Measurements from ENCODE around the gene MON1B.
A peak's percentile ranks its signal among the peaks of the same experiment; 100 is the strongest.
"Not testable (repeated sequence)": the region's sequence is repeated elsewhere in the genome, so short reads cannot be mapped to it uniquely, and the experiment has no call there.

The MON1B gene

DNA sequence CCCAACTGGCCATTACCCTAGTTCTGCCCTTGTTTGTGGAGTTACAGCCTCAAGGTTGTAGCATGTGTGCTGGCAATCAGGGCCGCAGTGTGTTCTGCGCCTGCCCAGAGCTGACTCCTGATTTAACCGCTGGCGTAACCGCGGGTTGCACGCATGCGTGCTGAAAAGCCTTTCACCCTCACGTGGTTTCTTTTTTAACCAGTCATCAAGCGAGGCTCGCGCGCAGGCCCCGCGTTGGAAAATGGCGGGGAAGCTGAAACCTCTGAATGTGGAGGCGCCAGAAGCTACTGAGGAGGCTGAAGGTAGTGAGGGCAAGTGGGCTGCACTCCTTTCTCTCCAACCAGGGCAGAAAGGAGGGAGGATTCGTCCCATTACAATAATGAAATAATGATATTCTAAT lies 8.2 kb downstream of the MON1B start, which contains the start of gene SYCE1L:
Gene SYCE1L, plus strand, starts transcription at position 198 of the 400 bp plus-strand sequence. Its CDS starts 44 bp downstream, at position 242.
- no peak for DNase-seq

DNA sequence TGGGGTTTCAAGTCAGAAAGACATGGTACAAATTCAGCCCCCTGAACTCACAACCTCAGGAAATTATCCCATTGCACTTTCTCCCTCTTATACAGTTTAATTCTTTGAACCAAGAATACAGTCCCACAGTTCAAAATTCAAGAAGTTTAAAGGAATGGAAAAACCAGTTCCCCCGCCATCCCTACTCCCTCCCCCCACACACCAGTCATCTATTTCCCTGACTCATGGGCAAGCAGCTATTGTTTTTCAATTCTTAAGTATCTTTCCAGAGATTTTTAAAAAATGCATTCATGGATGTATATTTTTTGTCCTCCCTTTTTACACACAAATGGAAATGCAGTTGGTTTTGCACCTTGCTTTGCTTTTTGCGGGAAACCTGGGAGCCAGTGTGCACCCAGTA lies 15.5 kb downstream of the MON1B start:
- DNase-seq: no peak

DNA sequence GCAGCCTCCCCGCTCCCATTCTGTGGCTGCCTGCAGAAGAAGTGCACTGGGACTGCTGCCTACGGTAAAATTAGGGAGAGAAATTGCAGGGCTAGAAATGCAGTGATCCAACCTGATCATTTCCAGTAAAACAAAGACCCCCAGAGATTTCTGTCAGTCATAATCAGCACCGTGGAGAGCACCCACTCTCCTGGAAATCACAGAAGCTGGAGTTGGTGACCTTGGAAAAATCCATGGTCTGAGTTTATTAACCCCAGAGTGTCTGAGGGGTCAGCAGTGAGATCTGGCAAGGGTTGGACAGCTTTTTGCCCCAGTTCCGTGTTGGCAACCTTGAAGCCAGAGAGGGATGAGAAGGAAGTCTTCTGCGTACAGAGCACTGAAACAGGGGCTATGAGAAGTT lies 16.0 kb downstream of the MON1B start:
- DNase-seq: no peak

DNA sequence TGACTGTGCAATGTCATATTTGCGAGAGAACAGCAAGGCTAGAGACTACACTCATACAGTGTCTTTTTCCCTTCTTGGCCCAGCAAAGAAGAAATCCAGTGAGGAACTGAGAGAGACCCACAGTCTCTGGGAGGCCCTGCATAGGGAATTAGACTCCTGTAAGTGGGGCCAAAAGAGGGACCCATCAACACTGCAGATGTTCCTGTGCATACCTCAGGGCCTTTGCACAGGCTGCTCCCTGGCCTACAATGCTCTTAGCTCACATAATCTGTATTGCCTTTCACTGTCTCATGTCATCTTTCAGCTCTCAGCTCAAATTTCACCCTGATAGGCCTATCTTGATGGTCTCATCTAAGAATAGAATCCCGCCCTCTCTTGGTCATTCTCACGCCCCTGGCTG lies 17.4 kb downstream of the MON1B start:
- no peak for DNase-seq

DNA sequence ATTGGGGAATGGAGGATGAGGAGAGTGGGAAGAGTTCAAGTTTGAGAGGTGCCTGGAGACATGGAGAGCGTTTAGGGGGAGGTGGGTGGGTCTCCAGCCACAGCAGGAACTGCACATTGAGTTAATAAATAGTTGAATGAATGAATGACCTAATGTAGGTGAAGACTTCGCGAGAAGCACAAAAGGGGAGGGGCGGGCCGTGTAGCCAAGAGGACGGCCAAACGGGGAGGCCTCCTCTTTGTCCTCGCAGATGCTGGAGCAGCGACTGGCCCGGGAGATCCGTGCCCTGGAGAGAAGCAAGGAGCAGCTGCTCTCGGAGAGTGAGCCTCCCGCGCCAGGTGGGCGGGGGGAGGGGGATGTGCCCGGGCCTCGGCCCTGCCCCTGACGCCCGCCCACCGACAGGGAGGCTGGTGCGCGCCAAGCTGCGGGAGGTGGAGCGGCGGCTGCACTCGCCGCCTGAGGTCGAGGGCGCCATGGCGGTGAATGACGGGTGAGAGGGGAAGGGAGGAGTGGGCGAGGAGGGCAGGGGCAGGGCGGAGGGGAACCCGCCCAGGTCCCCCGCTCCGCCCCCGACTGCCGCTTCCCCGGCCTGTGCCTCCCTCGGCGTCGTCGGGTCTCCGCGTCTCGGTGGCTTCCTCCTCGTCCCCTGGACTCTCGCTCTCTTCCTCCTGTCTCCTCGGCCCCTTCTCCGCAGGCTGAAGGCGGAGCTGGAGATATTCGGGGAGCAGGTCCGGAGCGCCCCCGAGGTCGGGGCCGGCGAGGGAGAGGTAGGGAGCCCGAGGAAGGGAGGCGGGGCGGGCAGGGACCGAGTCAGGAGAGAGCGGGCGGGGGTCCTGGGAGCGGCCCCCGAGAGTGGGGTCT lies 21.1 kb downstream of the MON1B start:
- peak; percentile 54 to 82 for DNase-seq

DNA sequence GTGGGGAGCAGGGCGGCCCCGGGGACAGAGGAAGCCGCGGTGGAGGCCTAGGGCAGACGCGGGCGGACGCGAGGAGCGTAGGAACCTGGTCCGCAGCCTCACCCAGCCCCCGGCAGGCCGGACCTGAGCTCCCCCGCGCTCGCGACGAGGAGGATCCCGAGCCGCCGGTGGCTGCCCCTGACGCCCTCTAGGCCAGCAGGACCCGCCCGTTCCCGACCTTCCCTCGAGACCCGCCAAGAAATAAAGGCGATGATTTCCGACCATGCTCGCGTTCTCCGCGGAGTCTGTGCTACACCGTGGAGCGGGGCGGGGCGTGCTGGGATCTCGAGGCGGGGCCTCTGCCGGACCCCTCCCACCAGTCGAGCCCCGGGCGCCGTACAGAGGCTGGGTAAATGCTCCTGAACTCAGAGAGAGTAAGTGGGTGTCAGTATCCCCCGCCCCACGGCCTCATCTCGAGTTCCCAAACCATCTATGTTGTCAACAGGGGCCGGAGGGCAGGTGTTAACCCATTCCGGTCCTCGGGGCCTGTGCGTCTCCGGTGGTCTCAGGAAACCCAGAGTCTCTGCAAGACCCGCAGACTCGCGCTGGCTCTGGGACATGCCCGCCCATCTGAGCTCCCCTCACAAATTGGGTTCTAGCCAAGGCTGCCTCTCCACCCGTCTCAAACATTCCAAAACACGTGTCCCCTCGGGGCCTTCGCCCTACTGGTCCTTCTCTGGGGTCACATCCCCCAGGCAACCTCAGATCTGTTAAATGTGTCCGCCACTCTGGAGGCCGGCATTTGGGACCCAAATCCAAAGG lies 22.0 kb downstream of the MON1B start:
- DNase-seq: peak; percentile 37 to 79

DNA sequence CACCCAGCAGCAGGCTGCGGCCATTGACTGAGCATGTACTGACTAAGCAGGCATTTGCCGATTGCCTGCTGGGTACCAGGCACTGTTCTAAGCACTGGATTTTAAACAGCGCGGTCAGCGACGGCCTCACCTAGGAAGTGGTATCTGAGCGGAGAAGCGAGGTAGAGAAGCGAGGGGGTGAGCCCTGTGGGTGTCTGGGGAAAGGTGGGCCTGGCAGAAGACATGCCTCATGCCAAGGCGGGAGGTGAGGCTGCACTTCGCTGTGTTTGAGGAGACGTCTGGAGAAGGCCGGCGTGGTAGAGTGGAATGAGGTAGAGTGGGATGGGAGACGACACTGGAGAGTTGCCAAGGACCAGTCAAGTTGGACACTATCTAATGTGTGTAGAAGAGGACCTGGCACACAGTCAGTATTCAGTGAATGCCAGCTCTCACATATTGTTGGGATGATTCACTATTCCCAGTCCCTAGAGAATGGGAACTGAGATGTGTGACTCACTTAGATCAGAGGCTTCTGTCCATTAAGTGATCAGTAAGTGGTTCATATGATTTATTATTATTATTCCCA lies 22.6 kb downstream of the MON1B start:
- peak; percentile 75 to 90 for DNase-seq

DNA sequence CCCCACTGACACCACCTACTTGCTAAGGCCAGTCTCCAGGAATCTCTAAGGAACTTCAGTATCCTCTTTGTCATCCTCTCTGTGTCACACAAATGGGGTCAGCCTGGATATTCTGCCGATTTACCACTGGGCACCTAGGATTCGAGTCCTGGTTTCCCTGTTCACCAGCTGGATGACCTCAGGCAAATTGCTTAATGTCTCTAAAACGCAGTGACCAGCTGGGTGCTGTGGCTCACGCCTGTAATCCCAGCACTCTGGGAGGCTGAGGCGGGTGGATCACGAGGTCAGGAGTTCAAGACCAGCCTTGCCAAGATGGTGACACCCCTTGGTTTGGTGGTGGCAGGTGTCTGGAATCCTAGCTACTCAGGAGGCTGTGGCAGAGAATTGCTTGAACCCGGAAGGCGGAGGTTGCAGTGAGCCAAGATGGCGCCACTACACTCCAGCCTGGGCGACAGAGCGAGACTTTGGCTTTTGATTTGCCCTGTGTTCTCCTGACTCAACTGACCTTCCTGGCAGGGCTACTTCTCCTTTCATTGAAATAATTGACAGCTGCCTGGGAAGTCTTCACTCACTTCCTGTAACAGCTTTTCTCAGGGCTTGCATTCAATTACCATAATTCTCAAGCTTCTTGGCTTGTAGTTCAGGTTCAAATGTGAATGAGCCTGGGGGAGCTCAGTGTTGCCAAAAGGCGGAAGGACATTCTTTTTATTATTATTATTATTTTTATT lies 23.6 kb downstream of the MON1B start:
- DNase-seq: no peak

DNA sequence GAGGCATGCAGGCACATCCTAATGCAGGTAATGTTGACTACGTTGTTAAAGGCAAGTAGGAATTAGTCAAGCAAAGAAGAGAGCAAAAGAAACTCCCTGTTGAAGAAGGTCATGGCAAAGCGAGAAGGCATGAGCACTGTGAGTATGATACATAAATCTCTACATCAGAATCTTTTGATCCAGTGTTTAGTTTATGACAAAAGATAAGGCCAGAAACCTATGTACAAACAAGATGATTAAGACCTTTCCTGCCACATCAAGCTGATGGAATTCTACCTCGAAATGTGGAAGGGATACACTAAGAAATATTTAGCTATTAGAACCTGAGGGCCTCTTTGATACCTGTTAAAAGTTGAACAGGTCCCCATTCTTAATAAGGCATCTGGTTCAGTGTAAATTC lies 28.4 kb downstream of the MON1B start:
- DNase-seq: no peak

DNA sequence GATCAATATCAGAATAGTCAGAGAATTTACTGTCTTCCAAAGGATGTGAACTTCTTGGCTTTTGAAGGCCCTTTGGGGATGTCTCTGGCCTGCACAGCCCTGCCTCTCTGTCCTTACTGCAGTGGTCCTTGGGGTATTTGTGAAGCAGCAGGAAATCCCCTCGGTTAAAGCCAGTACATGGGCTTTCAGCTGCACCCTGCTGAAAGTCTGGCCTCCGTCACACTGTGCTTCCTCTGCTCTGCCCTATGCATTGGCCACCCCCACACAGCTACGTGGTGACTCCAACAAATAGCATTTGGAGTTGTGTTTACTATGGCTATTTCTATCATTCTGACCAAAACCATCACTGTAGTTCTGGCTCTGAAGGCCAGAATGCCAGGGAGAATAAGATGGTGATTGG lies 29.4 kb downstream of the MON1B start:
- no peak for DNase-seq

DNA sequence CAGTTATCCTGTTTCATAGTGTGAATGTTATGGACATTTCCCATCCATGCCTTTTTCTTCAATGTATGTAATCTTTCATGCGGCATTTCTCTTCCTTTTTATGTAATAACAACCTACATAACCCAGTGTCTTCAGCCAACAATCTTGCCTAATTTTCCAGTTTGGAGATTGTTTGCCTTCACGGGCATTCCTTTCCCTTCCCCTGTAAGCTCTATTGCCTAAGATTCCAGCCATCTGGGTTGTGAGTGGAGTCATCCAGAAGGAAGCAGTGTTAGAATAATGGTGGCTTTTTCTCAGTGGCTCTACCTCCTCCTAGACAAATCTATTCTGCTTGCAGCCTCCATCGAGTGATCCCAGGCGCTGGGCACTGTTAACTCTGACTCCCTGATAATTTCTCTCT lies 30.5 kb downstream of the MON1B start:
- no peak for DNase-seq

DNA sequence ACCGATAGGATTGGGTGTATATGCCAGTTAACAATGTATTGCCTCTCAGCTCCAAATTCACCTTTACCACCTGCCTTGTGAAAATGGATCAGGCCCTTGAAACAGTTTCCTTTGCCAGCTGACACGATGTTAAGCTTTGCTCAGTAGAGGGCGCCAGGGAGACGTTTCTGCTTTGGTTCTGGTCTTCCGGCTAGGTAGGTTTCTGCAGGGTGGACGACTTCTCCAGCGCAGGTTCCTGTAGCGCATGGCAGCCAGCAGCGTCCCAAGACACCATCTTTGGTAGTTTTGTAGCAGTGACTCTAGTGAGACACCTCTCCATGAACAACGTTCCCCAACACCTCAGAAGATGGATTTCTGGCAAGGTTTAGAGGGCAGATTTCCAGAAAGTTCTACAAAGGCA lies 32.2 kb downstream of the MON1B start:
- DNase-seq: peak in 1 of 2 experiments; percentile 4

DNA sequence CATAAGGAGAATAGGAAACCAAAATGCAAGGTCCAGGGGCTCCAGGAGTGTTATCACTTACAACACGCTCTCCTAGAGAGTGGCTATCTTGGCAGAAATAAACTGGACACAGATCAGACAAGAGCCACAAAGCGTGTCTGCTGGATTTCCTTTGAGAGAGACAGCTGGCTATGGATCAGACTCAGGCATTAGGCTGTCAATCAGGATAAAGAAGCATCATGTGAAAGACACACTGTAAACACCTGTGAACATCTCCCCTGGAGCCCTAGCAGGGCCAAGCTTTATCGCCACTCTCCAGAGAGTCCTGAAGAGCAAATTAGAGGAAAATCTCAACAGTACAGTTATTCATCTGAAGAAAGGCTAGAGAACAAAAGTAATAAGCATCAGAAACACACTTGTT lies 34.2 kb downstream of the MON1B start:
- DNase-seq: no peak

DNA sequence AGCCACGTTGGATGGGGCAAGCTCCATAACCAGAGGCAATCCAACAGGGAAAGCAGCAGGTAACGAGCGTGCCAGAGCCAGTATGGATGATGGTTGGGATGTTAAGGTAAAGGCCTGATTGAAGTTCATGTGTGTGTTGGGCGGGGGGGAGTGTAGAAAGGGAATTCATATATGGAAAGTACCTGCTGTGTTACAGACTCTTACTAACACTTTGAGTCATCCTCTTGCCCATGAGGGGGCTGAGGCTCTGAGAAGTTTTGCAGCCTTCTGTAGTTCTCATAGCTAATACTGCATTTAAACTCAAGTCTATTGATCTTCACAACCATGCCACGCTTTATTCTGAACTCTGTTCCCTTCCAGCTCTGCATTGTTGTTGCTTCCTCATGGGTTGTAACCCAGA lies 36.8 kb downstream of the MON1B start:
- no peak for DNase-seq

DNA sequence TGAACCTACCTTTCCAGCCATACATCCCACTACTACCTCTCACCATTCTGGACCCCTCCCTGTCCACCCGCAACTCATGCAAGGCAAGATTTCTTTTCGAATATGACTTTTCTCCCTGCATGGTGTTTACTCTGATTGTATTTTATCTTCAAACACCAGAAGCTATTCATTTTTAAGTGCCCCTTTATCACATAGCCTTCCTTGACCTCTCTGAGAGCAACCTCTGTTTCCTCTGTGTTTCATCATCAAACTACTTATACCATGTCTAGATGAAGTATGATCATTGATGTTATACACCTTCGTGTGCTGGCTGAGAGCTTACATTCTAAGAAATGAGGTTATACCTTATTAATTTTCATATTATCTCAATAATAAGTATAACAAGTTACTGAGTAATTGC lies 40.1 kb downstream of the MON1B start:
- DNase-seq: no peak

DNA sequence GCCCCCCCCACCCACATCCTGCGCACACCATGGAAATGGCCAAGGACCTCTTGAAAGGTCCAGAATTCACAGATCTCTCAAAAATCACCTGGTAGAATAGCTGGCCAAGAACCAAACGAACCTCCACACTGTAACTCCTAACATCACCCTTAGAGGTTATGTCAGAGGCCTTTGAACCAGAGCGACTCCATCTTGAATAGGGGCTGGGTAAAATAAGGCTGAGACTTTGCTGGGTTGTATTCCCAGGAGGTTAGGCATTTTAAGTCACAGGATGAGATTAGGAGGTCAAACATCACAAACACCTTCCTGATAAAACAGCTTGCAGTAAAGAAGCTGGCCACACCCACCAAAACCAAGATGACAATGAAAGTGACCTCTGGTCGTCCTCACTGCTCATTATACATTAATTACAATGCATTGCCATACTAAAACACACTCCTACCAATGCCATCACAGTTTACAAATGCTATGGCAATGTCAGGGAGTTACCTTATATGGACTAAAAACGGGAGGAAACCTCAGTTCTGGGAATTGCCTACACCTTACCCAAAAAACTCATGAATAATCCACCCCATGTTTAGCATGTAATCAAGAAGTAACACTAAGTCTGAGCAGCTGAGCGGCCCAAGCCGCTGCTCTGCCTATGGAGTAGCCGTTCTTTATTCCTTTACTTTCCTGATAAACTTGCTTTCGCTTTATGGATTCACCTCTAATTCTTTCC lies 43.0 kb downstream of the MON1B start:
- DNase-seq: no peak

DNA sequence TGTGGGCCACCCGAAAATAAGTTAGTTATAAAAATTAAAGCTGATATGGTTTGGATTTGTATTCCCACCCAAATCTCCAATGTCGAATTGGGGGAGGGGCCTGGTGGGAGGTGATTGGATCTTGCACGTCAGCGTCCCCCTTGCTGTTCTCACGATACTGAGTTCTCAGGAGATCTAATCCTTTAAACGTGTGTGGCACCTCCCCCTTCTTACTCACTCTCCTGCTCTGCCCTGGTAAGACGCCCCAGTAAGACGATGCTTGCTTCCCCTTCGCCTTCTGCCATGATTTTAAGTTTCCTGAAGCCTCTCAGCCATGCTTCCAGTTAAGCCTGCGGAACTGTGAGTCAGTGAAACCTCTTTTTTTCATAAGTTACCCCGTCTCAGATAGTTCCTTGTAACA lies 43.6 kb downstream of the MON1B start:
- no peak for DNase-seq

DNA sequence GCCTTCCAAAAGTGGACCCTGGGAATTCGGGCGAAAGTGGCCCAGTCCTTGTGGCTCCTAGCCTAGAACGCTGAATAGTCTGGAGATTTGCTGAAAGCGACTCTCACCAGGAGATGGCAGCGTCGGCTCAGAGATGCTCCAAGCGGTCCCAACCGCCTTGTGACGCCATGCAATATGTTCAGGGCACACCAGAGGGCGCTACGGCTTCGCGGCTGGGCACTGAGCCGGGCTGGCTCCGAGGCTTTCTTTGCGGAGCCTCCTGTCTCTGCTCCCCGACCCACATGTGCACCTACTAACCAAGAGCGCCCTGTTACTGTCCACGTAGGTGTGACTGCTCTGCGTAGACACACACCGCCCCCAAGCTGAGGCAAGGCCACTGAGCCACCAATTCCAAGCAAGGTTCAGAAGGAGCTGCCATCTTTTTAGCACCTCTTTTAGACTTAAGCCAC lies 45.1 kb downstream of the MON1B start:
- DNase-seq: peak; percentile 32 to 77

DNA sequence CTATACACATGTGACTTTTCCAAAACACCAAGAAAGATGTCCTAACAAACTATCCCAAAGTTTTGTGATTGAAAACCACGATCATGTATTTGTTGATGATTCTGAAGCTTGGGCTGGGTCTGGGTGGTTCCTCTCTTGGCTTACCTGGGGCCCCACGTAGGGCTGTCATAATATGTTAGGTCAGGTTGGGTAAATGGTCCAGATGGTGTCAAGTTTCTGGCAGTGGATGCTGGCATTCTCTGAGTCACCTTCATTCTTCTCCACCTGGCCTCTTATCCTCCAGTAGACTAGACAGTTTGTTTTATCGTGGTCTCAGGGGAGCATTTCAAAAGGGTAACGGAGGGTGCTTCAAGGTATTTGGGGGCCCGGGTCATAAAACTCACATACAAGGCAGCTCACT lies 47.6 kb downstream of the MON1B start:
- no peak for DNase-seq

DNA sequence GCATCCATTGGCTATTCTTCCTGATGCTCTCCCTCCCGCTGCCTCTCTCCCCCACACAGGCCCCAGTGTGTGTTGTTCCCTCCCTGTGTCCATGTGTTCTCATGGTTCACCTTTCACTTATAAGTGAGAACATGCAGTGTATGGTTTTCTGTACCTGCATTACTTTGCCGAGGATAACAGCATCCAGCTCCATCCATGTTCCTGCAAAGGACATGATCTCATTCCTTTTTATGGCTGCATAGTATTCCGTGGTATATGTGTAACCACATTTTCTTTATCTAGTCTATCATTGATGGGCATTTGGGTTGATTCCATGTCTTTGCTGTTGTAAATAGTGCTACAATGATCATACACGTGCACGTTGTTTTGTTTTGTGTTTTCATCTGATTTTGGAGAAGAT lies 51.5 kb downstream of the MON1B start:
- DNase-seq: not testable (repeated sequence)

DNA sequence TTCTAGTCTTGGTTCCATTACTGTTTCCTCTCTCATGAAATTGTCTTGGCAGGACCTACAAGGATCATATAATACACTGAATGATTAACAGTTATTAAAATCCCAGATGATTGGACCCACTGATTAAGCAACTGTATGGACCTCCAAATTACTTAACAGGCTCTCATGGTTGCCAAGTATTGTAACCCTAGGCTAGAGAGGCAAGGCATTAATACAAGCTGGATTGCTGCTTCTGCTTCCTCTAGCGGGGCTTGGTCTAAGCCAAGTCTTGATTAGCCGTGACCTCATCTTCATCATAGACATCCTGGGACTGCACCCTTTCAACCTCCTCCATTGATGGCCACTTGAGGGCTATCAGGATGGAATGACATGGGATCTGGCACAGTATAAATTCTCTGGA lies 55.2 kb downstream of the MON1B start:
- no peak for DNase-seq

DNA sequence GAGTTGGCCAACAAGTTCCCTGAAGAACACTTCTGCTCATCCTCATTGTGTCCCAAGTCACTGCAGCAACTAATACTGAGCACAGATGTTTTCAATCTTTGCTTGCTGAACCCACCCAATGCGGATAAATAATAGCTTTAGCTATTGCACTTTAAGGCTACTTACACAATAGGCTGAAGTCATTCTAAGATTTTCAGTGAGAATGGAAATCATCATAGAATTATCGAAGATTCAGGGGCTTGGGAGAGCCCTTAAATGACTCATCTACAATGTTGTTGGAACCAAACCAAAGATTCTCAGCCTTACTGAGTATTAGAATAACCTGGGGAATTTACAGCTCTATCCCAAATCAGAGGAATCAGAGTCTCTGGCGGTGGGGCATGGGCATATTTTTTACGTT lies 59.4 kb downstream of the MON1B start:
- DNase-seq: no peak
